SK-N-MC (cell line): ENCODE measurements around the gene PCDHB7.
"Not testable (repeated sequence)": the region's sequence is repeated elsewhere in the genome, so short reads cannot be mapped to it uniquely, and the experiment has no call there.

Experiments
- EZH2 ChIP-seq: fragments of 200-600 bp; sonication (generic); IDR thresholded peaks from one replicate; pipeline ENCODE4 v1.6.1; 2017; ENCODE audit warnings: antibody characterized with exemption
- FOXP2 ChIP-seq: optimal IDR thresholded peaks from 2 replicates; pipeline ENCODE3; 2011; ENCODE audit warnings: mild to moderate bottlenecking, moderate library complexity; ENCODE audit not compliant: insufficient read depth; ENCODE audit errors: extremely low read length, control extremely low read depth
- POLR2AphosphoS5 ChIP-seq: IDR thresholded peaks from 2 replicates; pipeline ENCODE4 v1.6.1; 2012; ENCODE audit warnings: mild to moderate bottlenecking, low read depth, low read length, borderline replicate concordance

DNA sequence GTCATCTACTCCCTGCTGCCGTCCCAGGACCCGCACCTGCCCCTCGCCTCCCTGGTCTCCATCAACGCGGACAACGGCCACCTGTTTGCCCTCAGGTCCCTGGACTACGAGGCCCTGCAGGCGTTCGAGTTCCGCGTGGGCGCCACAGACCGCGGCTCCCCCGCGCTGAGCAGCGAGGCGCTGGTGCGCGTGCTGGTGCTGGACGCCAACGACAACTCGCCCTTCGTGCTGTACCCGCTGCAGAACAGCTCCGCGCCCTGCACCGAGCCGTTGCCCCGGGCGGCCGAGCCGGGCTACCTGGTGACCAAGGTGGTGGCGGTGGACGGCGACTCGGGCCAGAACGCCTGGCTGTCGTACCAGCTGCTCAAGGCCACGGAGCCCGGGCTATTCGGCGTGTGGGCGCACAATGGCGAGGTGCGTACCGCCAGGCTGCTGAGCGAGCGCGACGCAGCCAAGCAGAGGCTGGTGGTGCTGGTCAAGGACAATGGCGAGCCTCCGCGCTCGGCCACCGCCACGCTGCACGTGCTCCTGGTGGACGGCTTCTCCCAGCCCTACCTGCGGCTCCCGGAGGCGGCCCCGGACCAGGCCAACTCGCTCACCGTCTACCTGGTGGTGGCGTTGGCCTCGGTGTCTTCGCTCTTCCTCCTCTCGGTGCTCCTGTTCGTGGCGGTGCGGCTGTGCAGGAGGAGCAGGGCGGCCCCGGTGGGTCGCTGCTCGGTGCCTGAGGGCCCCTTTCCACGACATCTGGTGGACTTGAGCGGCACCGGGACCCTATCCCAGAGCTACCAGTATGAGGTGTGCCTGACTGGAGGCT is 2.1 kb downstream of the PCDHB7 start:
- TF ChIP-seq POLR2AphosphoS5, EZH2, FOXP2: not testable (repeated sequence)
